Muscle layer of colon (tissue), 2 donors: Measurements from ENCODE around the gene ITGA3.
A peak's percentile ranks its signal among the peaks of the same experiment; 100 is the strongest.

ENCODE experiments used
- H3K27ac ChIP-seq: one replicate; pipeline ENCODE4 v1.7.0; 2013; ENCODE audit warnings: low read depth, mild to moderate bottlenecking, low read length, moderate library complexity
- H3K27me3 ChIP-seq, 2 donors: one replicate each; pipeline ENCODE4 v1.7.0; 2013; ENCODE audit warnings: low read length in 2 of 2, mild to moderate bottlenecking in 2 of 2; ENCODE audit not compliant: insufficient read depth in 2 of 2, control insufficient read depth in 1 of 2
- H3K36me3 ChIP-seq: one replicate; pipeline ENCODE4 v1.7.0; 2013; ENCODE audit warnings: mild to moderate bottlenecking, low read length; ENCODE audit not compliant: insufficient read depth
- H3K4me1 ChIP-seq: one replicate; pipeline ENCODE4 v1.7.0; 2013; ENCODE audit warnings: mild to moderate bottlenecking, low read length; ENCODE audit not compliant: insufficient read depth
- H3K4me3 ChIP-seq, 2 donors: one replicate each; pipeline ENCODE4 v1.7.0; 2013; ENCODE audit warnings: low read length in 2 of 2, low read depth in 1 of 2, mild to moderate bottlenecking in 1 of 2, moderate library complexity in 1 of 2
- H3K9ac ChIP-seq: one replicate; pipeline ENCODE4 v1.7.0; 2013; ENCODE audit warnings: low read length
- H3K9me3 ChIP-seq: one replicate; pipeline ENCODE4 v1.7.0; 2013; ENCODE audit warnings: mild to moderate bottlenecking, low read length
- donor health status: abdominal sarcoma.
- donor health status: Adenocarcinoma of cecum.

The ITGA3 gene

DNA sequence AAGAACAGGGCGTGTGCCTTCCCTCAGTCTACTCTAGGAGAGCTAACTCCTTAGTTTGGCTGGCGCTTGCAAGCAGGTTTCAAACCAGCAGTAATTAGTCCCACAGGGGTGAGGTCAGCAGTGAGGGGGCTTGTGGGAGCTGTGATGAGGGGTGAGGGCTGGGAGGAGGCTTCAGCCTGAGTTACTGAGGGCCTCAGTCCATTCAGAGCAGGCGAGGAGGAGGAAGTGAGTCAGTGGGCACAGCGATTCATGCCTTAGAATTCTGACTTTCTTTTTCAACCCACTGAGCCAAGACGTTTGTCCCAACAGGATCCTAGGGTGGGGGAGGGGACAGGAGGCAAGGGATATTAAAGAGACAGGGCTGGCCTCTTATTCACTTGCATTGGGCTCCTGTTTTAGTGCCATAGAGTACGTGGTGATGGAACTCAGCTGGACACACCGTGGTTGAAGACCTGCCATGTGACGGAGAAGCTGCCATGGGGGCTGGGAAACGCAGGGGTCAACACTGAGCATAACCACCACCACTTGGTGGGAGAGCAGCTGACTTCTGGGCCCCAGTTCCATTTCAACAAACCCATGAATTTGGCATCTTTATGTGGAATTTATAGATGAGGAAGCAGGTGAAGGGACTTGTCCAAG lies 8.3 kb upstream of the ITGA3 start:
- no peak overlapping the region for H3K9ac ChIP-seq
- no peak overlapping the region for H3K27ac ChIP-seq
- no peaks in the 10 kb centered on the region for H3K4me1 ChIP-seq

DNA sequence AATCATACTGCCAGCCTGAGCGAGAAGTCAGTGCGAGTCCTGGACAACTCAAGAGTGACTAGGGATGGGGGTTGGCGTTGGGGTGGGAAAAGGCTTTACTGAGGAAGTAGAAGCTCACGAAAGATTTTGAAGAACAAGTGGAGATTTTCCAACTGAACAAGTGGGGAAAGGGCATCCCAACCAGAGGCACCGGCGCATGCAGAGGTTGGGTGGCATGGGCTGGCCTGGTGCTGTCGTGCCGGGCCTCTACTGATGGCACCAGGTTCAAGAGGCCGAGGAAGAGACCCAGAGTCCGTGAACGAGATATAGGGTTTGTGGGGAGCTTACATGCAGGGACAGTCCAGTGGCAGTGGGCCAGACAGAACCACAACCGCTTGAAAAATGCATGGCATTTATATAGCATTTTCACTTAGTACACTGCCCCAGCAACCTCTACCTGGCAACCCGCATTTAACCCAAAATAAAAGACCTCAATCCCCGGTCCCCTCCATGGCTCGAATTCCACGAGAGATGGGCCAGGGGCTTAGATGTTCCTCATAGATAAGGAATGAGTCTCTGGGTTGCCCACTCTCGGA lies 7.7 kb upstream of the ITGA3 start:
- Histone ChIP-seq H3K4me1 (no peaks in the 10 kb centered on the region), H3K27ac (no peak overlapping the region)

More for the DNA sequence above, 8.3 kb upstream of the ITGA3 start:
- no peak overlapping the region for H3K4me3 ChIP-seq
- H3K27me3 ChIP-seq, result no peaks in the 10 kb centered on the region
- no peaks in the 10 kb centered on the region for H3K9me3 ChIP-seq
- no peaks in the 10 kb centered on the region for H3K36me3 ChIP-seq

DNA sequence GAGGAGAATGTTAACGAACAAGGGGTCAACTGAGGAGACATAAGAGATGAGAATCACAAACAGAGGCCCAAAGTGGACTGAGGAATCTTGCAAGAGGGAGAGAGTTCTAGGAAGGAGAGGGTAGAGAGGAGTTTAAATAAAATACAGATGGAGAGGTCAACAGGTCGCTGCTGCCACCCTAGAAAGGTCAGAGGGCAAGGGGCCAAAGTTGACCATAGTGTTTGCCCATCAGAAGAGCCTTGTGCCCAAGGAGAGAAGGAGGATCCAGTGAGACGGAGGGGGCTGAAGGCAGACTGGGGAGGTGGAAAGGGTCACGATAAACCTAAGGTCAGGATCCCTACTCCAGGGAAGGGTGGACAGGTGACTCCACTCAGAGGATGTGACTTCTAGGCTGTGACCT lies 6.9 kb upstream of the ITGA3 start:
- Histone ChIP-seq H3K9me3 (no peaks in the 10 kb centered on the region), H3K4me3 (no peak overlapping the region), H3K27ac (no peak overlapping the region)

More for the DNA sequence above, 7.7 kb upstream of the ITGA3 start:
- Histone ChIP-seq H3K27me3 (no peaks in the 10 kb centered on the region), H3K36me3 (no peaks in the 10 kb centered on the region), H3K9me3 (no peaks in the 10 kb centered on the region), H3K9ac (no peak overlapping the region), H3K4me3 (no peak overlapping the region)

DNA sequence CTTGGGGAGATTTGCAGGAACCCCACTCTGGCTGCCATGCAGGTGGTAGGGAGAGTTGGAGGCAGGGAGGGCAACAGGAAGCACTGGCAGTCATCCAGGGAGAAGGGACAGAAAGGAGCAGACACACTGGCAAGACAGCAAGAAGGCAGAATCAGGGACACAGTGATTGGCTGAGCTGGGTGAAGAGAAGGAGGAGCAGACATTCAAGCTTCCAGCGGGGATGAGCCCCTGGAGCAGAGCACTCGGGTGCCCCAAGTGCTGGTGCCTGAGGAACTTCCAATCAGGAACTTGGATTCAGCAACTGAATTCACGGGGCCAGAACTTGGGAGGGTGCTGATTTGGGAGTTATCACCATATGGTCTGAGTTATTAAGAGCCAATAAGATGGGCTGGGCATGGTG lies 6.3 kb upstream of the ITGA3 start:
- H3K9me3 ChIP-seq, result no peaks in the 10 kb centered on the region
- H3K27ac ChIP-seq, result no peak overlapping the region
- no peak overlapping the region for H3K9ac ChIP-seq
- H3K4me1 ChIP-seq, result no peaks in the 10 kb centered on the region
- H3K4me3 ChIP-seq, result no peak overlapping the region
- no peaks in the 10 kb centered on the region for H3K27me3 ChIP-seq
- no peaks in the 10 kb centered on the region for H3K36me3 ChIP-seq

More for the DNA sequence above, 6.9 kb upstream of the ITGA3 start:
- Histone ChIP-seq H3K27me3 (no peaks in the 10 kb centered on the region), H3K4me1 (no peaks in the 10 kb centered on the region), H3K9ac (no peak overlapping the region), H3K36me3 (no peaks in the 10 kb centered on the region)

DNA sequence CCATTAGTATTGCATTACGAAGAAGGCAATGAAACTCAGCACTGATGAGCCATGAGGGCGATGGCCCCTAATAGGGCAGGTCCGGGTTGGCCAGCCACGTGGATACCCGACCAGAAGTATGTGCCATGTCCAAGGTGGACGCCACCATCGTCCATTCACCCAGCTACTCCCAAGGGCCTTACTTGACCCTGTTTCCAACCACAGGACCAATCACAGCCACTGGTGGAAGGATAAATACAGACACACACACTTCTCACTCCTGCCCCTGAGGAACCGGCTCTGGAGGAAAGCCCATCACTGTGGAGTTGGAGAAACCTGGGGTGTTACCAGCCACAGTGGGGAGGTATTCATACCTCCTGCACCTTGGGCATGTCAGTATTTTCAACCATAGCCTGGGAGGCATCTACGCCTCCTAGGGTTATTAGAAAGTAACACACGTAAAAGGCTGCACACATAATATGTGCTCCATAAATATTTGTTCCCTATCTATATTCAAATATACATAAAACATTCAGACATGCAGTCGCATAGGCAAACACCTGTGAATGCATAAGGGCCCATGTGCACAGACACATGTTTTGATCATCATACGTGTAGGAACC lies 5.4 kb upstream of the ITGA3 start:
- H3K9me3 ChIP-seq, result no peaks in the 10 kb centered on the region
- no peaks in the 10 kb centered on the region for H3K36me3 ChIP-seq
- no peak overlapping the region for H3K9ac ChIP-seq
- H3K4me3 ChIP-seq, result no peak overlapping the region
- peaks cover 5% of the 10 kb centered on the region for H3K4me1 ChIP-seq
- no peak overlapping the region for H3K27ac ChIP-seq
- H3K27me3 ChIP-seq, result no peaks in the 10 kb centered on the region

DNA sequence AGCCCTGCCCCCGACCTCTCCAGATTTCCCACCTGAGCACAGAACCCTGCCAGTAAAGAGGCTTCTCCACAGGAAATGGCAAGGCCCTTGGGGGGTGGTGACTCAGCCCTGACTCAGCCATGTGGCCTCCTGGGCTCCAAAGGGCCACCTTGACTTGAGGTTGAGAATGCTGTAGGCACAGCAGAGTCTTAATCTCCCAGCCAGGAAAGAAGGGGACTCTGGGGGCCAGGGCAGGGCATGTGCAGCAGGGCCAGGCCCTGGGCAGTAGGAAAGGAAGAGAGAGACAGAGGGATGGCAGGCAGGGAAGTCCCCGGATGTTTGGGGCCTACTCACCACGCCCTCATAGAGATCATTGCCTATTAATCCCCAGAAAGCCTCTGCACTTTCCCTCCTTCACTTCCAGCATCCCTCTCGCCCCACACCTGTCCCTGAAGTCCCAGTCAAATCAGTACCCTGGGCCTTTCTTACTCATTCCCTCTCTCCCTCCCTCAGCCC lies 4.8 kb upstream of the ITGA3 start:
- no peak overlapping the region for H3K27ac ChIP-seq
- no peaks in the 10 kb centered on the region for H3K9me3 ChIP-seq
- peaks cover 5% of the 10 kb centered on the region for H3K4me1 ChIP-seq
- H3K4me3 ChIP-seq, result no peak overlapping the region
- H3K9ac ChIP-seq, result no peak overlapping the region
- no peaks in the 10 kb centered on the region for H3K27me3 ChIP-seq
- H3K36me3 ChIP-seq, result no peaks in the 10 kb centered on the region

DNA sequence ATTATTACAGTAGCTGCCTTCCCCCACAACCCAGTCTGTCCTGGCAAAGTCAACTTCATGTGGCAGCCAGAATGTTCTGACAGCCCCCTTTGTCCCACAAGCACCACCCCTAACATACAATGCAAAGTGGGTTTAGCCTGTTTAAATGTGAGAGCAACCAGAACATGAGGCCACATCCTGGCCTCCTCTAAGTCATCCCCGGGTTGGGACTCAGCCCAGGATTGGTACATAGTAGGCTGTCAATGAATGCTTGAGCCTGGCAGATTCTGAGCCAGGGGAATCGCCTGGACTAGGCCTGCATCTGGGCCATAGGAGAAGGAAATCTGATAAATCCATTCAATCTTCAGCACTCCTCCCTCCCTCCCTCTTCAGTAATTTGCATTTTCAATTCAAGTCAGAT lies 4.3 kb upstream of the ITGA3 start:
- Histone ChIP-seq H3K4me3 (no peak overlapping the region), H3K36me3 (no peaks in the 10 kb centered on the region), H3K27ac (no peak overlapping the region), H3K9me3 (no peaks in the 10 kb centered on the region), H3K4me1 (peaks cover 5% of the 10 kb centered on the region), H3K9ac (no peak overlapping the region), H3K27me3 (no peaks in the 10 kb centered on the region)

DNA sequence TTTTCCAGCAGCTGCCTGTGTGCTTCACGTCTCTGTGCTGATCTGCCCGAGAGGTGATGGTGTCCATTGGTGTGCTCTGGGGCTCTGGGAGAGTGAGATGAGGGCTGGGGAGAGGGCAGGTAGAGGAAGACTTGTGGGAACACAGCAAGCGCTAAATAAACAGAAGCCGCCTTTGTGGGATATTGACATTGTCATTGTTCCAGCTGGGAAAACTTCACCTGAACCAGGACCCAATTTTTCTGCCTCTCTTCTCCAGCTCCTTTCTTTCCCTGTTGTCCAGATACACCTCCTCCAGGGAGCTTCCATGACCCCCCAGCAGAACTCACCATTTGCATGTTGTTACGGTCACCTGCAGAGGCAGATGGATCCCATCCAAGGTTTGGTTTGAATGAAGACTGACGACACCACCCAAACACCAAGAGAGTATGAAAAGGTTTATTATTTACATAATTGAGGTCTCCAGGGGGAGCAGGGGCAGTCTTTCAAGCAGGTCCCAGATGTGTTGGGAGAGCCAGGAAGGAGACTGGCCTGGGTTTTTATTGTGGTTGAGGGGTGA lies 3.6 kb upstream of the ITGA3 start:
- no peaks in the 10 kb centered on the region for H3K36me3 ChIP-seq
- no peaks in the 10 kb centered on the region for H3K27me3 ChIP-seq
- no peak overlapping the region for H3K4me3 ChIP-seq
- H3K9ac ChIP-seq, result no peak overlapping the region
- no peak overlapping the region for H3K27ac ChIP-seq
- peaks cover 7% of the 10 kb centered on the region for H3K4me1 ChIP-seq
- no peaks in the 10 kb centered on the region for H3K9me3 ChIP-seq

DNA sequence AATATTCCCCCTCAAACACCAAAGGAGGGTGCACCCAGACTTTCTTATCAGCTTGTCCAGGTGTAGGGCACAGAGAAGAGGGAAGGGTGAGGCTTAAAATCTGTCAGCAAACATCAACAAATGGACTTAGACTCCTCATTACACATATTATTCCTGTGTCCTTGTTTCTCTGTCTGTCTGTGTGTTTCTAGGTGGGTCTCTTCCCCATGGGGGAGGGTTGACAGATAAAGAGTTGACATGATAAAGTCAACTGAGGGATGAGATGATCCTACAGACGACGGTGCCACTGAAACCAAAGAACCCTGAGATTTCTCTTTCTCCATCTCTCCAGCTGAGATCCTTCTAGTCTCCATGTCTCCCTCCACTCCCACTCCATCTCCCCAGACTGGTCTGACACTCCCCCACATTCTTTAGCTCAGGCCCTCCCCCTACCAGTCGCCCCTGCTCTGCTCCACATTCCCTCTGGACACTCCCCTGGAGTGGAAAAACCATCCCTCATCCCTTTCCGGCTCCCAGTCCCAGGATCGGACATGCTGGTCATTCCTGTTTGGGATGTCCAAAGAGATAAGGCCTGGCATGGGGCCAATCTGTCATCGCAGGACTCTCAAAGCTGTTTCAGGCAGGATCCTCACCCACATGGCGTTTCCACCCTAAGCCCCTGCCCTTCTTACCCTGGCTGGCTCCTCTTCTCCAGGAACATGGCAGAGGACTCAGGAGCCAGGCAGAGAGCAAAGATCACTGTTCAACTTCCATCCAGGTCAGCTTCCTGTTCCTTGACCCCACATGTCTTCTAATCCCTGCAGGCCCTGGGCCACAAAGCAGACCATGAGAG lies 2.9 kb upstream of the ITGA3 start:
- Histone ChIP-seq H3K27ac (no peak overlapping the region), H3K27me3 (no peaks in the 10 kb centered on the region), H3K4me3 (no peak overlapping the region), H3K9me3 (no peaks in the 10 kb centered on the region), H3K36me3 (no peaks in the 10 kb centered on the region), H3K9ac (no peak overlapping the region), H3K4me1 (peaks cover 14% of the 10 kb centered on the region)

DNA sequence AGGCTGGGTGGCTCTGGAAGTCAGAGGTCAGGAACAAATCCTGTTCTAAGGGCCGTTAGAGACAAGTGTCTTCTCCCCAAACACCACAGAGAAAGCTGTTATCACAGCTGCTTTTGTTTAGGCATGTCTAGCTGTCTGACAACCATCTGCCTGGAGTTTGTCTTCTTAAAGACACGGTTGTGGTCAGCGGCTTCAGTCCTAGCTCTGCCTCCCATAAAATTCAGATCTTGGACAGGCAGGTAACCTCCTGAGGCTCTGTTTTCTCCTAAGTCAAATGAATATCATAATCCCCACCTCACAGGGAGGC lies 2.3 kb upstream of the ITGA3 start:
- Histone ChIP-seq H3K9me3 (no peaks in the 10 kb centered on the region), H3K9ac (no peak overlapping the region), H3K4me3 (no peak overlapping the region), H3K36me3 (no peaks in the 10 kb centered on the region), H3K27me3 (no peaks in the 10 kb centered on the region), H3K4me1 (peaks cover 18% of the 10 kb centered on the region), H3K27ac (no peak overlapping the region)

DNA sequence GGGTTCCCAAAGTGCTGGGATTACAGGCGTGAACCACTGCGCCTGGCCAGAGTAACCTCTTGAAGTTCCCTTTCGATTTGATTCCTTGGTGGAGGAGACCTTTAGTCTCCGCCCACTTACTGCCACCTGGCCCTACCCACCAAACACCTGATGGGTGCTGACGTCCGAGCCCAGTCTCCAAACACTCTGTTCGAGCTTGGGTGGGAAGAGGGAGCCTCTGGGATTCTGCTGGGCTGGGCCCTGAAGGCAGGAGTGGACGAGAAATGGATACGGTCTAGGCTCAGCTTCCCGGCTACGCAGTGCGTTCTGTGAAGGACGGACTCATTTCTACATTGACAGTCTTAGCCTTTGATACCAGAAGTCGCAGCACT lies 870 bp upstream of the ITGA3 start:
- H3K27ac ChIP-seq, result peak overlapping the region; percentile 93
- H3K4me3 ChIP-seq, result peak overlapping the region; percentile 71 to 84
- peak overlapping the region; percentile 88 for H3K9ac ChIP-seq
- no peaks in the 10 kb centered on the region for H3K9me3 ChIP-seq
- no peaks in the 10 kb centered on the region for H3K36me3 ChIP-seq
- H3K4me1 ChIP-seq, result peaks cover 32% of the 10 kb centered on the region
- no peaks in the 10 kb centered on the region for H3K27me3 ChIP-seq
